ACC112 (cell line): ENCODE data around the gene CHST11.
"Not testable (repeated sequence)": the region's sequence is repeated elsewhere in the genome, so short reads cannot be mapped to it uniquely, and the experiment has no call there.

Experiments used
- H2AFZ ChIP-seq: fragments of 200-600 bp; sonication (generic); one replicate; pipeline ENCODE4 v1.6.0; 2017; ENCODE audit warnings: antibody characterized with exemption, low read length; ENCODE audit not compliant: unreplicated experiment
- H3K27ac ChIP-seq: fragments of 200-600 bp; sonication (generic); 2 replicates; pipeline ENCODE4 v1.5.1; 2014; ENCODE audit warnings: low read depth, mild to moderate bottlenecking, antibody characterized with exemption, low read length, moderate library complexity
- H3K27me3 ChIP-seq: fragments of 200-600 bp; sonication (generic); 2 replicates; pipeline ENCODE4 v1.6.1; 2014; ENCODE audit warnings: mild to moderate bottlenecking, antibody characterized with exemption, low read length, moderate library complexity, mixed read lengths; ENCODE audit not compliant: insufficient read depth
- H3K36me3 ChIP-seq: fragments of 200-600 bp; sonication (generic); 2 replicates; pipeline ENCODE4 v1.6.1; 2016; ENCODE audit warnings: mild to moderate bottlenecking, antibody characterized with exemption, low read length, moderate library complexity, mixed read lengths; ENCODE audit not compliant: insufficient read depth
- H3K4me1 ChIP-seq: fragments of 200-600 bp; sonication (generic); one replicate; pipeline ENCODE4 v1.6.1; 2016; ENCODE audit warnings: low read length, mixed read lengths; ENCODE audit not compliant: insufficient read depth, unreplicated experiment, control insufficient read depth
- H3K4me3 ChIP-seq: fragments of 200-600 bp; sonication (generic); 2 replicates; pipeline ENCODE4 v1.5.1; 2014; ENCODE audit warnings: mild to moderate bottlenecking, low read depth, low read length
- H3K79me2 ChIP-seq: fragments of 200-600 bp; sonication (generic); one replicate; pipeline ENCODE4 v1.6.0; 2016; ENCODE audit warnings: low read length; ENCODE audit not compliant: control insufficient read depth, unreplicated experiment, insufficient read depth

CHST11 gene

GRCh38 chr12:104565606-104566243, 109.0 kb downstream of the CHST11 start:
- H2AFZ ChIP-seq, result no peak overlapping the region
- H3K36me3 ChIP-seq, result no peaks in the 10 kb centered on the region; the same call in 1 of the 2 replicates
- no peak overlapping the region for H3K27ac ChIP-seq
- no peaks in the 10 kb centered on the region for H3K79me2 ChIP-seq
- no peaks in the 10 kb centered on the region for H3K27me3 ChIP-seq
- no peaks in the 10 kb centered on the region for H3K4me1 ChIP-seq
- H3K4me3 ChIP-seq, result no peak overlapping the region

DNA sequence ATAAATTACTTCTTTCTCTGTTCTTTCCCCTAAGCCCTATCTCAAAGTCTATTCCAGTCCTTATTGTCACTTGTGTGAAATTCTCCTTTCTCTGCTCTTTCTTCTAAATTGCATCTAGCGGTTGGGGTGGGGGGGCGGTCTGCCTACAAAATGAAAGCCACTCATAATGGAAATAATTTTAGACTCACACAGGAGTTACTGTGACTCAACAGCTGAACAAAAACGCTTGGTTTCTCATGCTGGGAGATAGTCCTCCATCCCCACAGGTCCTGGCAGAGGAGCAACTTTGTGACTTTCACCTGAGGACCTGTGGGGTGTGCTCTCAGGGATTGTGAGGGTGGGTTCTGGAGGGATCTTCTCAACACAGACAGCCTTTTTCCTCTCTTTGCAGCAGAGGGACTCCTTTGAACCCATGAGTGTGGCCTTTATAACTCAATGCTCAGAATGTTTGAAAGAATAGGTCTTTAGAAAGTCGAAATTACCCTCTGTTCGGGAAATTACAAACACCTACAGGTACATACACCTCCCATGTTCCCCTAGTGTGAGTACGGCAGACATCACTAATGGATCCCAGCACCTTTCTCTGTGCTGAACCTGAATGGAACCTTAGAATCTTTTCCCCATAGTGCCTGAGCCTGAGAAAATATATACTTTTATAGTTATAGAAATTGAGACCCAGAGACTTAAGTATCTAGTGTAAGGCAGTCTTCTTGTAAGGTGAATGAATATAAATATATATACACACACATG, 109.7 kb downstream of the CHST11 start:
- Histone ChIP-seq H3K4me3 (no peak overlapping the region), H3K4me1 (no peaks in the 10 kb centered on the region), H3K36me3 (no peaks in the 10 kb centered on the region; the same call in 1 of the 2 replicates), H2AFZ (no peak overlapping the region), H3K27me3 (no peaks in the 10 kb centered on the region), H3K27ac (no peak overlapping the region), H3K79me2 (no peaks in the 10 kb centered on the region)

GRCh38 chr12:104567832-104568486, 111.2 kb downstream of the CHST11 start:
- Histone ChIP-seq H3K79me2 (no peaks in the 10 kb centered on the region), H3K27ac (no peak overlapping the region), H3K4me1 (no peaks in the 10 kb centered on the region), H2AFZ (no peak overlapping the region), H3K27me3 (no peaks in the 10 kb centered on the region), H3K36me3 (no peaks in the 10 kb centered on the region; the same call in 1 of the 2 replicates), H3K4me3 (no peak overlapping the region)

- no peak overlapping the region for H3K27ac ChIP-seq
- H3K27me3 ChIP-seq, result no peaks in the 10 kb centered on the region
- H3K36me3 ChIP-seq, result no peaks in the 10 kb centered on the region; the same call in 1 of the 2 replicates
- H2AFZ ChIP-seq, result no peak overlapping the region
- H3K4me3 ChIP-seq, result no peak overlapping the region
- no peaks in the 10 kb centered on the region for H3K79me2 ChIP-seq
- H3K4me1 ChIP-seq, result no peaks in the 10 kb centered on the region
Observed at GRCh38 chr12:104568487-104568868, 111.7 kb downstream of the CHST11 start.

GRCh38 chr12:104568935-104569334, 112.2 kb downstream of the CHST11 start:
- no peak overlapping the region for H3K4me3 ChIP-seq
- no peaks in the 10 kb centered on the region for H3K27me3 ChIP-seq
- no peaks in the 10 kb centered on the region; the same call in 1 of the 2 replicates for H3K36me3 ChIP-seq
- no peaks in the 10 kb centered on the region for H3K4me1 ChIP-seq
- H2AFZ ChIP-seq, result no peak overlapping the region
- H3K27ac ChIP-seq, result no peak overlapping the region
- no peaks in the 10 kb centered on the region for H3K79me2 ChIP-seq

GRCh38 chr12:104569346-104570173, 112.8 kb downstream of the CHST11 start:
- Histone ChIP-seq H3K4me1 (no peaks in the 10 kb centered on the region), H3K27me3 (no peaks in the 10 kb centered on the region), H3K36me3 (no peaks in the 10 kb centered on the region), H3K27ac (no peak overlapping the region), H3K79me2 (no peaks in the 10 kb centered on the region), H3K4me3 (no peak overlapping the region), H2AFZ (no peak overlapping the region)

GRCh38 chr12:104570174-104570907, 113.6 kb downstream of the CHST11 start:
- Histone ChIP-seq H3K4me1 (no peaks in the 10 kb centered on the region), H3K4me3 (no peak overlapping the region), H2AFZ (no peak overlapping the region), H3K27me3 (no peaks in the 10 kb centered on the region), H3K79me2 (no peaks in the 10 kb centered on the region), H3K27ac (no peak overlapping the region), H3K36me3 (no peaks in the 10 kb centered on the region)

DNA sequence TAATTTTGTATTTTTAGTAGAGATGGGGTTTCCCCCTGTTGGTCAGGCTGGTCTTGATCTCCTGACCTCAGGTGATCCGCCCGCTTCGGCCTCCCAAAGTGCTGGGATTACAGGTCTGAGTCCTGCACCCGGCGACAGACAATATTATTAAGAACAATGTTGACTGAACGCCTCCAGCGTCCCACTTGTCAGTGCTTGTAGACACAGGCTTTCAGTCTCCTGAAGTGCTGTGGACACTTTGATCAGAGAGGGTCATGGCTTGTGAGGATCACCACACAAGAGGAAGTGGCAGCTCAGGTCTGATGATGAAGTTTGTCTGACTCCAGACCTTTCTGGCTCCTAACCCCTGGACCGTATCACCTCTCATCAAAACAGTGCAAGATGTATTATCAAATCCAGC, 114.6 kb downstream of the CHST11 start:
- H3K79me2 ChIP-seq, result no peaks in the 10 kb centered on the region
- H2AFZ ChIP-seq, result no peak overlapping the region
- no peaks in the 10 kb centered on the region for H3K36me3 ChIP-seq
- H3K27ac ChIP-seq, result no peak overlapping the region
- H3K4me1 ChIP-seq, result no peaks in the 10 kb centered on the region
- no peaks in the 10 kb centered on the region for H3K27me3 ChIP-seq
- H3K4me3 ChIP-seq, result no peak overlapping the region

DNA sequence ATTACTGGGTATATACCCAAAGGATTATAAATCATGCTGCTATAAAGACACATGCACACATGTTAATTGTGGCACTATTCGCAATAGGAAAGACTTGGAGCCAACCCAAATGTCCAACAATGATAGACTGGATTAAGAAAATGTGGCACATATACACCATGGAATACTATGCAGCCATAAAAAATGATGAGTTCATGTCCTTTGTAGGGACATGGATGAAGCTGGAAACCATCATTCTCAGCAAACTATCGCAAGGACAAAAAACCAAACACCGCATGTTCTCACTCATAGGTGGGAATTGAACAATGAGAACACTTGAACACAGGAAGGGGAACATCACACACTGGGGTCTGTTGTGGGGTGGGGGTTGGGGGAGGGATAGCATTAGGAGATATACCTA, 117.6 kb downstream of the CHST11 start:
- peaks cover 21% of the 10 kb centered on the region for H3K4me1 ChIP-seq
- H3K27me3 ChIP-seq, result not testable (repeated sequence)

DNA sequence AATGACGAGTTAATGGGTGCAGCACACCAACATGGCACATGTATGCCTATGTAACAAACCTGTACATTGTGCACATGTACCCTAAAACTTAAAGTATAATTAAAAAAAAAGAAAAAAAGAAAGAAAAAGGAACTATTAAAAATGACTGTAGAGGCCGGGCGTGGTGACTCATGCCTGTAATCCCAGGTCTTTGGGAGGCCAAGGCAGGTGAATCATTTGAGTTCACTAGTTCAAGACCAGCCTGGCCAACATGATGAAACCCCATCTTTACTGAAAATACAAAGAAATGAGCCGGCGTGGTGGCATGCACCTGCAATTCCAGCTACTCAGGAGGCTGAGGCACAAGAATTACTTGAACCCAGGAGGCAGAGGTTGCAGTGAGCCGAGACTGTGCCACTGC, 118.0 kb downstream of the CHST11 start:
- H3K27me3 ChIP-seq, H3K4me3 ChIP-seq, H3K27ac ChIP-seq, H3K36me3 ChIP-seq, H3K79me2 ChIP-seq, H2AFZ ChIP-seq: not testable (repeated sequence)
- peaks cover 25% of the 10 kb centered on the region for H3K4me1 ChIP-seq

More for the DNA sequence above, 117.6 kb downstream of the CHST11 start:
- not testable (repeated sequence) for H2AFZ ChIP-seq, H3K27ac ChIP-seq, H3K36me3 ChIP-seq, H3K4me3 ChIP-seq, H3K79me2 ChIP-seq
